Left colon (tissue), 2 donors: ENCODE measurements around the gene ARHGEF12. TPM values are rescaled to one million over a fixed set of nuclear protein-coding genes. Genes with fewer than 3 reads are reported as not detected.

Experiments
- ATAC-seq: fragments of 200-7000 bp; cut with Tn5 transposase; one replicate; pipeline ENCODE4 v1.9.1; 2020; ENCODE audit warnings: mild to moderate bottlenecking, moderate library complexity
- DNase-seq, 2 donors: peaks; one replicate each; pipeline ENCODE4 v3.0.0-alpha.2; 2020
- intact Hi-C, 2 donors: fragments of 100-400 bp; cut with DNase I in 1 of 2; cut with micrococcal nuclease in 1 of 2; formaldehyde crosslinking; loops; one replicate each; pipeline versions ENCODE4 v1.11.2 to v1.14.0; 2022; cut with DNase I, micrococcal nuclease
- long read RNA-seq: library from polyadenylated mRNA; unstranded; transcript quantifications from one replicate; pipeline ENCODE4 v2.0.0, GENCODE V29; 2021
- total RNA-seq, 2 donors: library from RNA; stranded (reverse); fragmentation: NEBNext Ultra II Directional; extraction: Animal tissue kit (Norgen Biotek cat#: 25700); gene quantifications; one replicate each; pipeline ENCODE4 v1.2.1, GENCODE V29; 2021
- donor health status: DM: no; HTN: no; CAD: no.
- donor health status: DM: yes; HTN: yes; CAD: no.

The ARHGEF12 gene
- 100 to 1,000 TPM in 1 of 2 donors, 10 to 100 TPM in 1; 99.1 to 107 TPM for total RNA-seq
- long read RNA-seq, partial matches to known transcripts = 10 of 27 reads
- long read RNA-seq, other reads (novel, unspliced or antisense) = 17 of 27 reads

GRCh38 chr11:120335908-120336640 is at the start of gene ARHGEF12:
Gene ARHGEF12 (plus strand): TSS chr11:120336413. CDS start chr11:120337244, 831 bp downstream.
- DNase-seq (peak; percentile 97), ATAC-seq (peak; percentile 74)
- intact Hi-C loops = no loop called here

GRCh38 chr11:120288021-120288420 is 48.2 kb upstream of the ARHGEF12 start:
- DNase-seq (no peak), ATAC-seq (no peak)
- intact Hi-C loops = no loop called here

GRCh38 chr11:120289426-120289825 is 46.8 kb upstream of the ARHGEF12 start:
- intact Hi-C loops = no loop called here

GRCh38 chr11:120290956-120291355 is 45.3 kb upstream of the ARHGEF12 start:
- DNase-seq = no peak
- peak; percentile 86 for ATAC-seq
- intact Hi-C loops = no loop called here

More at GRCh38 chr11:120289426-120289825, 46.8 kb upstream of the ARHGEF12 start:
- ATAC-seq (no peak), DNase-seq (no peak)

DNA sequence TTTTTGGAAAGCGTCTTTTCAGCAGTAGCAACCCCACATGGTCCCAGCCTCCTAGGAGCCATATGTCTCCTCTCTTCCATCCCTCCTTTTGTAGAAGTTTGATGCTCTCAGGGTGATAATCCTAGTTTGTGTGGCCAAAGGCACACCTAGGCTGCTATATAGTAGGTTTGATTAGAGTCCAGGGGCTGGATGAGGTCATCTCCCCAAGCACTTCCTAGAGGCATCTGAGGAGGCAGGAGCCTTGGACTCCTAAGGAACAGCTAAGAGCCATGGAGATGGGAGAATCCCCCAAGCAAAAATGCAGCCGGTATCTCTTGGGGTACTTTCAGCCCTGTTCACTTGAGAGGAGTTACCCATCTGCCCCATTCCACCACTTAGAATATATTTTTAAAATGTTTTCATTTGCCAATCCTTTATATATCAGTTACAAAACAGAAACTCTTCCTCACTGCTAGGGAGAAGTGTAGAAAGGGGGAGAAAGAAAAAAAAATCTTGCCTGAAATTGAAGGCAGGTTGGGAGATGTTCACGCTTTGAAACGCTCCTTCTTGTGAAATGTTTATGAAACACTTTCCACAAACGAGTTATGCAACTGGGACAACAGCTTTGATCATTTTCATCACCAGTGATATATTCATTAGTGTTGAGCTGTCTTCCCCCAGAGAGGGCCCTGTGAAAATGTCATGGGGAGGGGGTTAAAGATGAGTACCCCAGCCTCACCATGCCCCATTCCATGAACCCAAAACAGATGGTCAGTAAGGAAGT is 43.0 kb upstream of the ARHGEF12 start:
- ATAC-seq (no peak), DNase-seq (no peak)

GRCh38 chr11:120294096-120294495 is 42.1 kb upstream of the ARHGEF12 start:
- intact Hi-C loops = no loop called here
- ATAC-seq (peak; percentile 36), DNase-seq (no peak)

More for the DNA sequence above, 43.0 kb upstream of the ARHGEF12 start:
- intact Hi-C loops = no loop called here

- ATAC-seq = peak; percentile 60
- DNase-seq = no peak
- intact Hi-C loops = loop anchor here in 1 of 2 donors (5.0 kb wide), 1 partner anchor 123 kb away; no protein-coding TSS in a partner anchor
Observed at GRCh38 chr11:120295099-120295498, 41.1 kb upstream of the ARHGEF12 start.

- intact Hi-C loops = loop anchor here in 1 of 2 donors (5.0 kb wide), 1 partner anchor 124 kb away; no protein-coding TSS in a partner anchor
- no peak for ATAC-seq
- no peak for DNase-seq
Observed at GRCh38 chr11:120296554-120296953, 39.7 kb upstream of the ARHGEF12 start.

DNA sequence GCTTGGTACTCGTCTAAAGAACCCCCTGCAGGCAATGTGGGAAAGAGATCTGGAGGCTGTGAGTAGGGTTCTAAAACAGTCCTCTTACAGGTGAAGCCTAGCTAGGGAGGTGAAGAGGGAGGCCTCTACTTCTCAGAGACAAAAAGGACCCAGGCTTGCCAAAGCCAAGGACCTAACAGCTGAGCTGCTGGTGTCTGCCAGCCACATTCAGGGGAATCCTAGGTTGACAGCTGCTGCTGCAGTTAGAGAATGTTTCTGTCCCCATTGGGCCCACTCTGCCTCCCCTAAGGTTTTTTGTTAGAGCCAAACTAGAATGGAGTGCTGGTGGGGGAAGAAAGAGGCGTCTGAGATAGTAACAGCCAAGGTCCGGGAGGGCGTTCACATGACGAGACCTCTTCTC is 37.8 kb upstream of the ARHGEF12 start:
- intact Hi-C loops = loop anchor here in 1 of 2 donors (5.0 kb wide), 1 partner anchor 126 kb away; no protein-coding TSS in a partner anchor
- DNase-seq (no peak), ATAC-seq (no peak)

GRCh38 chr11:120302001-120302805 is 34.0 kb upstream of the ARHGEF12 start:
- ATAC-seq (peak; percentile 71), DNase-seq (peak; percentile 63 to 83)
- intact Hi-C loops = loop anchor here (5.0 to 10.0 kb wide), 2 partner anchors 65 to 127 kb away; no protein-coding TSS in a partner anchor

GRCh38 chr11:120303004-120303637 is 33.1 kb upstream of the ARHGEF12 start:
- intact Hi-C loops = loop anchor here (5.0 to 10.0 kb wide), 2 partner anchors 66 to 128 kb away; no protein-coding TSS in a partner anchor
- DNase-seq (peak; percentile 70 to 86), ATAC-seq (peak; percentile 61)

DNA sequence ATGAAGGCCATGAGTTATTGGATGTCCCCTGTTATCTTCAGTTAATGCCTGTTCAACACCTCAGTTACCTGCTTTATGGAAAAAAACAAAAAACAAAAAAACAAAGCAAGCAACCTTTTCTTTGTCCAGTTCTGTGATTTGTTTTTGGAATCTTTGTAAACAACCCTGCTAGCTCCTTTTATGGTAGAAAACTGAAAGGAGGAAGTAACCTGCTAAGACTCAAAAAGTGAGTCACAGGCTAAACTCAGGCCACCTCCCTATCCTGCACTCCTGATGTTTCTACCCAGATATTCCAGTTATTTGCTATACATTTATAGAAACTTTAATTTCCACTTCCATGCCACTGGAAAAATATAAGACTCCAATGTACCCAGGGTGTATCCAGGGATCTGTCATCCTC is 31.7 kb upstream of the ARHGEF12 start:
- no peak for DNase-seq
- intact Hi-C loops = loop anchor here (5.0 to 10.0 kb wide), 2 partner anchors 67 to 130 kb away; no protein-coding TSS in a partner anchor
- peak; percentile 45 for ATAC-seq

- peak; percentile 21 for ATAC-seq
- peak; percentile 65 to 70 for DNase-seq
- intact Hi-C loops = loop anchor here in 1 of 2 donors (10.0 kb wide), 1 partner anchor 130 kb away; no protein-coding TSS in a partner anchor
Observed at GRCh38 chr11:120305286-120305685, 30.9 kb upstream of the ARHGEF12 start.

DNA sequence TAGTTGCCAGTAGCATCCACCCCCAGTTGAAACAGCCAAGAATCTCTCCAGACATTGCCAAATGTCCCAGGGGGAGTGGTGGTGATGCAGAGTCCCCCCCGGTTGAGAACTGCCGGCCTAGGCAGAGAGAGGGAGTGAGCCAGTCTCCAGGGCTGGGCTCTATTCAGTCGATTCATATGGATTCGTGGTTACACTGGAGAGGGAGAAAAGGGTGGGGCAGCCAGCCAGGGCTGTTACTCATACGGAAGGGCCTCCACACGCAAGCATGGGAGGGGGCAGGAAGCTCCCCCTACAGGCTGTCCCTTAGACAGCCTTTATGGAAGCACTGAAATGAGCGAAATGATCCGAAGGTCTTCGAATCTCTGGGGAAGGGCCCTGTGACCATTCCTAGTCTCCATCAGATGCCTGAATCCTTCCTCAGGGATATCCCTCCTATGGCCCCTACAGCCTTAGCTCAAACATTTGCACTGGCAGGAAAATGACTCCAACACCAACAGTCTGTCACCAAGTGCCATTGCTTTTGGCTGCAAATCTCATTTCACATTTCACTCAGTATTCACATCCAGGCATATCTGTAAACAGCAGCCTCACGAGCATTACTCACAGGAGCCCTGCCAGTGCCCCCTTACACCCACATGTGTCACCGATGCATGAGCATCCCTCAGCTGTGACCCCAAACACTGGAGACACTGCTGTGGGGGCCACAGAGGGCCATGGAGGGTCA is 29.5 kb upstream of the ARHGEF12 start:
- intact Hi-C loops = loop anchor here in 1 of 2 donors (10.0 kb wide), 1 partner anchor 132 kb away; no protein-coding TSS in a partner anchor
- DNase-seq = peak; percentile 47 to 62
- ATAC-seq = peak; percentile 30

DNA sequence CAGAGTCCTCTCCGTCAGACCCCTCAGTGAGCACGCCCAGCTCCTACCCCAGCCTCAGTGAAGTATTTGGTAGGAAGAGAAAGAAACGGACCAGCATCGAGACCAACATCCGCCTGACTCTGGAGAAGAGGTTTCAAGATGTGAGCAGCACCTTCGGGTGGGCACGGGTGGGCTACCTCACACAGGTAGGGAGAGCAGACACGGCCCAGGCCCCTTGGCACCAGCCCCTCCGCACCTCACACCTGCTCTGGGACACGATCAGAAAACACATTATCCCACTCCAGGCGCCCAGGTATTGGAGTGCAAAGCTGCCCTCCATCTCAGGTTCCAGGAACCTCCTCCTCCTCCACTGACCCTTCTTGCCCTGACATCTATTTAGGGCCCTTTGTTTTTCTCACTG is 28.7 kb upstream of the ARHGEF12 start:
- no peak for DNase-seq
- intact Hi-C loops = loop anchor here in 1 of 2 donors (10.0 kb wide), 1 partner anchor 133 kb away; no protein-coding TSS in a partner anchor

DNA sequence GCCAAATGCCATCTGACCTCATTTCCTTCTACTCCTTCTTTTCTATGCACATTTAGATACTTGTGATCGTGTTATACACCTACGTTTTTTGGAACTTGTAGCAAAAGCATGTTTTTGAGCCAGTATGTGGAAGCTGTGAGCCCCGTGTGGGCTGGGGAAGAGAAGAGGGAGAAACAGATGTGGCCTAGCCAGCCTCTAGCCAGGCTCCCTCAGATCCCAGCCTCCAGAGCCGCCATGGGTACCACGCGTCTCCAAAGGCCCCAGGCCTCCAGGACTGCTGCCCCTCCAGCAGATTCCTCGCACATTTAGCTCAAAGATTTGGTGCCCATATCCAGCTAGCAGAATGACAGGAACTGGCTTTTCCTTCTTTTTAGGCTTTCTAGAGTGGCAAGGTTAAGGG is 28.1 kb upstream of the ARHGEF12 start:
- DNase-seq (no peak), ATAC-seq (no peak)
- intact Hi-C loops = loop anchor here in 1 of 2 donors (10.0 kb wide), 1 partner anchor 133 kb away; no protein-coding TSS in a partner anchor

More for the DNA sequence above, 28.7 kb upstream of the ARHGEF12 start:
- no peak for ATAC-seq

GRCh38 chr11:120310870-120311269 is 25.3 kb upstream of the ARHGEF12 start:
- ATAC-seq (peak; percentile 79), DNase-seq (peak; percentile 39 to 58)
- intact Hi-C loops = no loop called here
